Parathyroid adenoma (tissue), 2 donors: ENCODE results near the gene ZNF333.

Experiments
- H2AFZ ChIP-seq: fragments of 300-600 bp; sonication (generic); one replicate; pipeline ENCODE4 v1.7.0; 2017; ENCODE audit warnings: antibody characterized with exemption, mild to moderate bottlenecking
- H3K27ac ChIP-seq: fragments of 300-600 bp; sonication (generic); one replicate; pipeline ENCODE4 v1.7.0; 2017
- H3K27me3 ChIP-seq: fragments of 300-600 bp; sonication (generic); one replicate; pipeline ENCODE4 v1.7.0; 2017; ENCODE audit warnings: low read length; ENCODE audit not compliant: control insufficient read depth, insufficient read depth
- H3K36me3 ChIP-seq: fragments of 300-600 bp; sonication (generic); one replicate; pipeline ENCODE4 v1.7.0; 2017; ENCODE audit warnings: low read length; ENCODE audit not compliant: control insufficient read depth, insufficient read depth
- H3K4me1 ChIP-seq: fragments of 300-600 bp; sonication (generic); one replicate; pipeline ENCODE4 v1.7.0; 2017; ENCODE audit warnings: control low read depth
- H3K4me2 ChIP-seq: fragments of 300-600 bp; sonication (generic); one replicate; pipeline ENCODE4 v1.7.0; 2017; ENCODE audit warnings: low read length
- H3K4me3 ChIP-seq: fragments of 300-600 bp; sonication (generic); one replicate; pipeline ENCODE4 v1.7.0; 2017; ENCODE audit warnings: low read depth, low read length
- H3K79me2 ChIP-seq: fragments of 300-600 bp; sonication (generic); one replicate; pipeline ENCODE4 v1.7.0; 2017; ENCODE audit warnings: control low read depth
- H3K9ac ChIP-seq: fragments of 300-600 bp; sonication (generic); one replicate; pipeline ENCODE4 v1.7.0; 2017; ENCODE audit warnings: mild to moderate bottlenecking
- H3K9me3 ChIP-seq: fragments of 300-600 bp; sonication (generic); one replicate; pipeline ENCODE4 v1.7.0; 2017; ENCODE audit warnings: low read length; ENCODE audit not compliant: control insufficient read depth
- CTCF ChIP-seq: fragments of 300-600 bp; sonication (generic); IDR thresholded peaks from one replicate; pipeline ENCODE4 v1.7.0; 2017; ENCODE audit warnings: antibody characterized with exemption, mild to moderate bottlenecking
- donor health status: primary hyperparathyroidism.

Gene ZNF333

GRCh38 chr19:14768001-14768400 is 78.2 kb downstream of the ZNF333 start:
- Histone ChIP-seq H3K27ac (no peak overlapping the region), H3K79me2 (no peaks in the 10 kb centered on the region), H3K36me3 (no peaks in the 10 kb centered on the region), H3K4me1 (no peaks in the 10 kb centered on the region), H3K4me3 (no peak overlapping the region), H3K27me3 (no peaks in the 10 kb centered on the region), H3K4me2 (no peak overlapping the region), H3K9ac (no peak overlapping the region), H2AFZ (no peak overlapping the region), H3K9me3 (no peaks in the 10 kb centered on the region)
- TF ChIP-seq CTCF: no peak

- H3K4me1 ChIP-seq: no peaks in the 10 kb centered on the region
- H2AFZ ChIP-seq: no peak overlapping the region
- H3K27me3 ChIP-seq: no peaks in the 10 kb centered on the region
- no peak overlapping the region for H3K4me3 ChIP-seq
- H3K9ac ChIP-seq: no peak overlapping the region
- no peaks in the 10 kb centered on the region for H3K79me2 ChIP-seq
- TF ChIP-seq CTCF: no peak
- no peaks in the 10 kb centered on the region for H3K36me3 ChIP-seq
- H3K9me3 ChIP-seq: no peaks in the 10 kb centered on the region
- H3K27ac ChIP-seq: no peak overlapping the region
- no peak overlapping the region for H3K4me2 ChIP-seq
Observed at GRCh38 chr19:14769201-14769600, 79.4 kb downstream of the ZNF333 start.

- H3K4me1 ChIP-seq: no peaks in the 10 kb centered on the region
- no peaks in the 10 kb centered on the region for H3K36me3 ChIP-seq
- no peak overlapping the region for H3K27ac ChIP-seq
- no peak for TF ChIP-seq CTCF
- no peaks in the 10 kb centered on the region for H3K27me3 ChIP-seq
- H3K79me2 ChIP-seq: no peaks in the 10 kb centered on the region
- no peak overlapping the region for H3K9ac ChIP-seq
- no peak overlapping the region for H3K4me2 ChIP-seq
- no peaks in the 10 kb centered on the region for H3K9me3 ChIP-seq
- no peak overlapping the region for H2AFZ ChIP-seq
- H3K4me3 ChIP-seq: no peak overlapping the region
Observed at GRCh38 chr19:14770136-14770535, 80.3 kb downstream of the ZNF333 start.

GRCh38 chr19:14770944-14771839 is 81.3 kb downstream of the ZNF333 start:
- Histone ChIP-seq H3K9me3 (no peaks in the 10 kb centered on the region), H2AFZ (no peak overlapping the region), H3K4me3 (no peak overlapping the region), H3K27ac (no peak overlapping the region), H3K4me1 (no peaks in the 10 kb centered on the region), H3K27me3 (no peaks in the 10 kb centered on the region), H3K9ac (no peak overlapping the region), H3K36me3 (no peaks in the 10 kb centered on the region), H3K4me2 (no peak overlapping the region), H3K79me2 (no peaks in the 10 kb centered on the region)
- TF ChIP-seq CTCF: no peak

GRCh38 chr19:14772467-14772866 is 82.6 kb downstream of the ZNF333 start:
- Histone ChIP-seq H3K27ac (no peak overlapping the region), H3K79me2 (no peaks in the 10 kb centered on the region), H3K4me1 (peaks cover 2% of the 10 kb centered on the region), H2AFZ (no peak overlapping the region), H3K9ac (no peak overlapping the region), H3K4me3 (no peak overlapping the region), H3K9me3 (no peaks in the 10 kb centered on the region), H3K27me3 (no peaks in the 10 kb centered on the region), H3K36me3 (no peaks in the 10 kb centered on the region), H3K4me2 (no peak overlapping the region)
- no peak for TF ChIP-seq CTCF
